ENCODE data around the gene MAPKAPK2.
"Not testable (repeated sequence)": the region's sequence is repeated elsewhere in the genome, so short reads cannot be mapped to it uniquely, and the experiment has no call there.

Gene MAPKAPK2

GRCh38 chr1:206744683-206745082 is 60.0 kb downstream of the MAPKAPK2 start:
- no peak for DNase-seq (ENCODE audit: low spot score)

- no peak for DNase-seq (ENCODE audit: low spot score)
Measured at GRCh38 chr1:206745301-206745700, 60.6 kb downstream of the MAPKAPK2 start.

- no peak for DNase-seq (ENCODE audit: low spot score)
Measured at GRCh38 chr1:206748348-206749030, 63.8 kb downstream of the MAPKAPK2 start.

DNA sequence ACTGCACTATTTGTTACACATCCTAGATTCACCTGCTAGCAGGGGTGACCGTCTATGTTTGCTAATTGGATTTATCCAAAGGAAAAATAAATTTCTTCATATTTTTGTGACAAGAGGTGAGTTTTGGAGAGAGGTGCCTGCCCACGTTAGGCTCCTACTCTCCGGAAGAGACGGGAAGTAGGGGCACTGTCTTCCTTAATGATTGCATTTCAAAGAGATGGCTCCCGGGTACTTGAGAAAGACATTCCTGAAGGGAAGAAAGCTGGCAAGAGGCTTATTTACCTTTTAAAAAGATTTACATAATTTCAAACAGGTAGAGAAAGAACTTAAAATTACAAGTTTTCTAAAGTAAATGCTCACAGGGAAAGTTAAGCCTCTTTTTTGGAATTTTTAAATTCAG is 67.2 kb downstream of the MAPKAPK2 start:
- no peak for DNase-seq (ENCODE audit: low spot score)

- no peak for DNase-seq (ENCODE audit: low spot score)
Measured at GRCh38 chr1:206752481-206752880, 67.8 kb downstream of the MAPKAPK2 start.

DNA sequence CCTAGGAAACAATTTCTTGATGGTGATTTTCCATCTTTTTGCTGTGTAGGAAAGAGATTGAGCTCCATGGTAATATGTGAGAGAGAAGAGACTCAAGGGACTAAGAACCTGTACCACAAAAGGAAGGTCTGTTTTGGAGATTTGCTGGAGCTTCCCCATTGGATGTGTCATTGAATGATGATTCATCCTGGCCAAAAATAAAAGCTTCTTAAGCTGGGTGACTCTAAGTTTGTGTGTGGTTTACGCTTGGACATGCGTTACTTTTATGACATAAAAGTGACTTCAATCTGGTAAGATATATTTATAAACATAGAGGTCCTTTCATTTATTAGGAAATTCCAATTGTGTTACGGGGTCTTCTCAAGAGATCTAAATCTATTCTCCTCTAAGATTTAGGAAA is 68.4 kb downstream of the MAPKAPK2 start:
- DNase-seq (ENCODE audit: low spot score), result peak; percentile 47

- peak; percentile 73 for DNase-seq (ENCODE audit: low spot score)
Measured at GRCh38 chr1:206754011-206754410, 69.3 kb downstream of the MAPKAPK2 start.

DNA sequence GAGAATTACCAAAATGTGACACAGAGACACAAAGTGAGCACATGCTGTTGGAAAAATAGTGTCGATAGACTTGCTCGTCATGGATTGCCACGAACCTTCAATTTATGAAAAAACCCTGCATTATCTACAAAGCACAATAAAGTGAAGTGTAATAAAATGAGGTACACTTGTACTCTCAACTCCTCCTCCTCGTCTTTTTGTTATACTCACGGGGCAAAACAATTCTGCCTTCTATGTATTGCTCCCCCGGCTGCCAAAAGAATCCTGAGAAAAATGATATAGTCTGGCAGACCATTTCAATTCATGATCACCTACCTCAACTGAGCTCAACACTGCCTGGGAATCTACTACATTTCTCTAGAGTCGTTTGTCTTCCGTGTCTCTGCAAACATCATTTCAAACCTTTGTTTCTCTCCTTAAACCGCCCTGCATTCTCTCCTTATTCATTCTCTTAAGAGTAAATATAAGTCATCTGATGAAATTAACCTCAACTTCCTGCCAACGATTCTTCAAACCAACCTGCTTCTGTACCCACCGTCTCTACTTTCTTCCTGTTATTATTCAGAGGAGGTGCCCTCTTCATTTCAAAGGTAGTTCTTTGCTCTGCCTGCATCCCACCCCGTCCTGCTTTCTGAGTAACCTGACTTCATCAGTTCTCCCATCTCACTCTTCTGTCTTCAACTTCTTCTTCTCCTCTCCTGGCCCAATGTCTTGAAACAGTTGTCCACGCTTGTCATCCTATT is 73.0 kb downstream of the MAPKAPK2 start:
- no peak for DNase-seq (ENCODE audit: low spot score)

- DNase-seq (ENCODE audit: low spot score), result no peak
Measured at GRCh38 chr1:206760590-206760989, 75.9 kb downstream of the MAPKAPK2 start.

DNA sequence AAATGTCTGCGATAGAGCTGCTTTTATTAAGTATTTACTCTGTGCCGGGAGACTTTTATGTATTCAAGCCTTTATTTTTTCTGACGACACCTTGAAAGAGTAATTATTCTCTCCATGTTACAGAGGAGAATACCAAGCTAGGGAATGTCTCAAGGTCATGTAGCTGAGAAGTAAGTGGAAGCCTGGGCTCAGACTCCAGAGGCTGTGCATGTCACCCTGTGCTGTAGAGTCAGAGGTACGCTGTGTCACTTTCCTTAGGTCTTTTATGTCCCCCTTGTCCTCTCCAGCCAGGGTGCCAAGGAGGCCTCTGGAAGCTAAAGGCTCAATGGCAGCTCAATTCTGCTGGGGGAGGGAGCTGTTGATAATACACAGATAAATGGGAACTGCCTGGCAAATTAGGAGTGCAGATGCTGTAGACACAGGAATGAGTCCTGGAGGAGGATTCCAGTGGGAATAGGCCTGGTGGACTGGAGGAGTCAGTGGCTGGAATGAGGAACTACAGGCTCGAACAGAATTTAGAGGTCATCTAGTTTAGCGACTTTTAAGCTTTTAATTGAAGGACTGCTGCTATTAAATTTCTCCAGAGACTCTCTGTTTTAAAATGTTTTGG is 76.6 kb downstream of the MAPKAPK2 start:
- peak; percentile 21 for DNase-seq (ENCODE audit: low spot score)

DNA sequence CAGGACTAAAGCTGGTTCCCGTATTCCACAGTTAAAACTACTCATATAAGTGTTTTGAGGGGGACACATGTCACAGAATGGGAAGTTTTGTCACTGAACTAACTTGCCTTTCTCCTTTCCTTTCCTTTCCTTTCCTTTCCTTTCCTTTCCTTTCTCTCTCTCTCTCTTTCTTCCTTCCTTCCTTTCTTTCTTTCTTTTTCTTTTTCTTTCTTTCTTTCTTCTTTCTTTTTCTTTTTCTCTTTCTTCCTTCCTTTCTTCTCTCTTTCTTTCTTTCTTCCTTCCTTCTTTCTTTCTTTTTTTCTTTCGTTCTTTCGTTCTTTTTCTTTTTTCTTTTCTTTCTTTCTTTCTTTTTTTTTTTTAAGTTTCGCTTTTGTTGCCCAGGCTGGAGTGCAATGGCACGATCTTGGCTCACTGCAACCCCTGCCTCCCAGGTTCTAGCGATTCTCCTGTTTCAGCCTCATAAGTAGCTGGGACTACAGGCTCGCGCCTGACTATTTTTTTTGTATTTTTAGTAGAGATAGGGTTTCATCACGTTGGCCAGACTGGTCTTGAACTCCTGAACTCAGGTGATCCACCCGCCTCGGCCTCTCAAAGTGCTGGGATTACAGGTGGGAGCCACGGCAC is 78.1 kb downstream of the MAPKAPK2 start:
- not testable (repeated sequence) for DNase-seq (ENCODE audit: low spot score)

DNA sequence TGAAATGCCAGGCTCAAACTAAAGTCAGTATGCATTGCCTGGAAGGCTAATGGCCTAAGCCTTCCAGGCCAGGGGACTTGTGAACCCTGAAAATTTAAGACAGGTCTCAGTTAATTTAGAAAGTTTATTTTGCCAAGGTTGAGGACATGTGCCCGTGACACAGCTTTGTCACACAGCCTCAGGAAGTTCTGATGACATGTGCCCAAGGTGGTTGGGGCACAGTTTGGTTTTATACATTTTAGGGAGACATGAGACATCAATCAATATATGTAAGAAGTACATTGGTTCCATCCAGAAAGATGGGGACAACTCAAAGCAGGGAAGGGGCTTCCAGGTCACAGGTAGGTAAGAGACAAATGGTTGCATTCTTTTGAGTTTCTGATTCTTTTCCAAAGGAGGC is 81.1 kb downstream of the MAPKAPK2 start:
- DNase-seq (ENCODE audit: low spot score), result not testable (repeated sequence)

- peak; percentile 60 for DNase-seq (ENCODE audit: low spot score)
Measured at GRCh38 chr1:206766251-206766856, 81.6 kb downstream of the MAPKAPK2 start.

- no peak for DNase-seq (ENCODE audit: low spot score)
Measured at GRCh38 chr1:206768472-206769303, 84.0 kb downstream of the MAPKAPK2 start.

GRCh38 chr1:206769304-206769731 is 84.6 kb downstream of the MAPKAPK2 start:
- DNase-seq (ENCODE audit: low spot score), result no peak

GRCh38 chr1:206770531-206771337 is 86.0 kb downstream of the MAPKAPK2 start, which contains the start of gene IL19:
Gene IL19, plus strand, starts transcription at chr1:206770773. Its CDS starts 65,890 bp downstream, at chr1:206836663.
- DNase-seq (ENCODE audit: low spot score), result peak; percentile 24

DNA sequence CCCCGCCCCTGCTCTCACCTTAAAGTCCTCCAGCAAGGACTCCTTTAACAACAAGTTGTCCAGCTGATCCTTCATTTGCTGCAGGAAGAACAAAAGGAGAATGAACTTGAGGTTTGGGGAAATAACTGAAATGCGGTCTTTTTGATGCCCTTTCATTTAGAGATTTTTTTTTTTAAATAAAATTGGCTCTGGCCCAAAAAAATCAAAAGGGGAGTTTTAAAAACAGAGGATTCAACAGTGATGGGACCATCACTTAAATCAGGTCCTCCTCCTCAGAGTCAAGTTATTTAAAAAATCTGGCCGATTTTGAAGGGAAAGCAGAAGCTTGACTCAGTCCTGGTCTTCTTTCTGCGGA is 86.6 kb downstream of the MAPKAPK2 start:
- no peak for DNase-seq (ENCODE audit: low spot score)

- DNase-seq (ENCODE audit: low spot score), result no peak
Measured at GRCh38 chr1:206772243-206772937, 87.7 kb downstream of the MAPKAPK2 start, which contains the start of gene IL10. Gene IL10, minus strand, starts transcription at chr1:206772494. Its CDS starts 59 bp downstream, at chr1:206772435.

- DNase-seq (ENCODE audit: low spot score), result no peak
Measured at GRCh38 chr1:206774093-206774492, 89.4 kb downstream of the MAPKAPK2 start.

GRCh38 chr1:206776229-206776628 is 91.5 kb downstream of the MAPKAPK2 start:
- no peak for DNase-seq (ENCODE audit: low spot score)

Data from GM03348 (cell line).